Natural killer cell (primary cell): ENCODE data around the gene ZNF564. TPM values are rescaled to one million over a fixed set of nuclear protein-coding genes. Genes with fewer than 3 reads are reported as not detected.
"Not testable (repeated sequence)": the region's sequence is repeated elsewhere in the genome, so short reads cannot be mapped to it uniquely, and the experiment has no call there.

Experiments used
- ATAC-seq, 3 donors: fragments of 150-1000 bp in 2 of 3; fragments of 200-7000 bp in 1 of 3; cut with Tn5 transposase; 1 replicate in 1 of 3; 2 replicates in 2 of 3; pipeline ENCODE4 v1.10.0; 2021; ENCODE audit warnings: mild to moderate bottlenecking in 2 of 3, moderate library complexity in 2 of 3
- DNase-seq, 2 donors: peaks; one replicate each; pipeline versions ENCODE4 v3.0.0 to v3.0.0-alpha.2; 2013 to 2021; ENCODE audit warnings: mixed read lengths in 1 of 2
- H3K27ac ChIP-seq: one replicate; pipeline ENCODE4 v1.5.1; 2013; ENCODE audit warnings: mild to moderate bottlenecking, low read length
- H3K27me3 ChIP-seq: one replicate; pipeline ENCODE4 v1.6.1; 2013; ENCODE audit warnings: low read length; ENCODE audit not compliant: control insufficient read depth, insufficient read depth
- H3K36me3 ChIP-seq: one replicate; pipeline ENCODE4 v1.6.1; 2013; ENCODE audit warnings: low read length; ENCODE audit not compliant: control insufficient read depth, insufficient read depth
- H3K4me1 ChIP-seq: one replicate; pipeline ENCODE4 v1.6.1; 2013; ENCODE audit warnings: low read length; ENCODE audit not compliant: control insufficient read depth, insufficient read depth
- H3K4me3 ChIP-seq: one replicate; pipeline ENCODE4 v1.5.1; 2013; ENCODE audit warnings: low read length
- H3K9me3 ChIP-seq: one replicate; pipeline ENCODE4 v1.6.1; 2013; ENCODE audit warnings: low read length; ENCODE audit not compliant: control insufficient read depth, insufficient read depth
- H3K27ac Mint-ChIP-seq, 2 donors: one replicate each; pipeline ENCODE4 v1.8.0; 2022; ENCODE audit warnings: mild to moderate bottlenecking in 2 of 2, mixed read lengths in 2 of 2, moderate library complexity in 1 of 2
- H3K27me3 Mint-ChIP-seq, 2 donors: one replicate each; pipeline ENCODE4 v1.8.0; 2022; ENCODE audit warnings: low read depth in 2 of 2, mixed read lengths in 2 of 2
- H3K36me3 Mint-ChIP-seq: one replicate; pipeline ENCODE4 v1.8.0; 2022; ENCODE audit warnings: mixed read lengths
- H3K4me1 Mint-ChIP-seq, 2 donors: one replicate each; pipeline ENCODE4 v1.8.0; 2022; ENCODE audit warnings: mixed read lengths in 2 of 2
- H3K4me3 Mint-ChIP-seq: one replicate; pipeline ENCODE4 v1.8.0; 2022; ENCODE audit warnings: mild to moderate bottlenecking, moderate library complexity, mixed read lengths
- H3K9me3 Mint-ChIP-seq, 2 donors: one replicate each; pipeline ENCODE4 v1.8.0; 2022; ENCODE audit warnings: mixed read lengths in 2 of 2
- CTCF ChIP-seq: fragments of 200-600 bp; IDR thresholded peaks from one replicate; pipeline ENCODE4 v1.8.0; 2022; ENCODE audit warnings: antibody characterized with exemption
- WGBS: methylation state at CpG from one replicate; pipeline ENCODE4 v1.1.7; 2013; ENCODE audit warnings: missing lambda C conversion rate; ENCODE audit not compliant: insufficient coverage; 5-methylcytosine and 5-hydroxymethylcytosine counted together
- intact Hi-C: fragments of 100-400 bp; cut with micrococcal nuclease; formaldehyde crosslinking; loops from one replicate; pipeline ENCODE4 v1.14.2; 2022
- total RNA-seq, 4 donors: library from RNA; stranded (reverse); fragments of 120-200 nt in 1 of 4; gene quantifications; one replicate each; pipeline versions ENCODE4 v1.2.3 to v1.2.4, GENCODE V29; 2013 to 2022

The ZNF564 gene
- total RNA-seq, 3 donors from 2014 or later (not counting 1 experiment from before 2014, with no cell fraction given), result 22.0 to 27.1 (median 23.3) TPM

GRCh38 chr19:12495002-12495802, 56.1 kb downstream of the ZNF564 start:
- ATAC-seq (peak; percentile 97 to 99 (median 99)), DNase-seq (peak; percentile 88 to 96)
- Histone ChIP-seq H3K27ac (peak overlapping the region; percentile 55), H3K9me3 (no peaks in the 10 kb centered on the region), H3K4me1 (peaks cover 9% of the 10 kb centered on the region), H3K36me3 (no peaks in the 10 kb centered on the region), H3K4me3 (peak overlapping the region; percentile 36), H3K27me3 (no peaks in the 10 kb centered on the region)
- peak overlapping the region; percentile 87 for H3K4me3 Mint-ChIP-seq
- intact Hi-C loops, result loop anchor here (1.0 to 2.0 kb wide), 2 partner anchors 11 to 56 kb away; partner anchors contain the start of genes ZNF564 and ZNF709
- peak; percentile 42 for TF ChIP-seq CTCF
- WGBS, result 1% methylated on average over 51 of the region's 51 CpGs
- H3K27ac Mint-ChIP-seq, result peak overlapping the region; percentile 66 to 90
- H3K4me1 Mint-ChIP-seq, result peaks cover 11 to 15% of the 10 kb centered on the region in 2 donors
- H3K27me3 Mint-ChIP-seq, result no peaks in the 10 kb centered on the region
- H3K36me3 Mint-ChIP-seq, result no peaks in the 10 kb centered on the region
- no peaks in the 10 kb centered on the region for H3K9me3 Mint-ChIP-seq

DNA sequence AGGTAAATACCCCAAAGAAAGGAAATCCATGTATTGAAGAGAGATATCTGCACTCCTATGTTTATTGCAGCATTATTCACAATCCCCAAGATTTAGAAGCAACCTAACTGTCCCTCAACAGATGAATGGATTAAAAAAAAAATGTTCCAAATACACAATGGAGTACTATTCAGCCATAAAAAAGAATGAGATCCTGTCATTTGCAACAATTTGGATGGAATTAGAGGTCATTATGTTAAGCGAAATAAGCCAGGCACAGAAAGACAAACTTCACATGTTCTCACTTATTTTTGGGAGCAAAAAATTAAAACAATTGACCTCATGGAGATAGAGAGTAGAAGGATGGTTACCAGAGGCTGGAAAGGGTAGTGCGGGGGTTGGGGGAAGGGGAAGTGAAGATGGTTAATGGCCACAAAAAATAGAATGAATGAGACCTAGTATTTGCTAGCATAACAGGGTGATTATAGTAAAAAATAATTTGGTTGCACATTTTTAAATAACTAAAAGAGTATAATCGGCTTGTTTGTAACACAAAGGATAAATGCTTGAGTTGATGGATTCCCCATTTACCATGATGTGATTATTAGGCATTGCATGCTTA, 56.9 kb downstream of the ZNF564 start:
- peak overlapping the region in 1 of 2 donors; percentile 90 for H3K27ac Mint-ChIP-seq
- intact Hi-C loops, result loop anchor here (2.0 kb wide), 1 partner anchor 56 kb away; the partner anchor contains the start of gene ZNF564
- H3K4me3 Mint-ChIP-seq, result peak overlapping the region; percentile 87
- Histone ChIP-seq H3K27me3 (no peaks in the 10 kb centered on the region), H3K27ac (no peak overlapping the region), H3K4me3 (no peak overlapping the region), H3K36me3 (no peaks in the 10 kb centered on the region), H3K9me3 (no peaks in the 10 kb centered on the region), H3K4me1 (peaks cover 9% of the 10 kb centered on the region)
- no peak for ATAC-seq
- no peaks in the 10 kb centered on the region for H3K27me3 Mint-ChIP-seq
- DNase-seq, result no peak
- peaks cover 11 to 15% of the 10 kb centered on the region in 2 donors for H3K4me1 Mint-ChIP-seq
- H3K9me3 Mint-ChIP-seq, result no peaks in the 10 kb centered on the region
- 100% methylated on average over 2 of the region's 3 CpGs for WGBS
- no peak for TF ChIP-seq CTCF
- no peaks in the 10 kb centered on the region for H3K36me3 Mint-ChIP-seq

DNA sequence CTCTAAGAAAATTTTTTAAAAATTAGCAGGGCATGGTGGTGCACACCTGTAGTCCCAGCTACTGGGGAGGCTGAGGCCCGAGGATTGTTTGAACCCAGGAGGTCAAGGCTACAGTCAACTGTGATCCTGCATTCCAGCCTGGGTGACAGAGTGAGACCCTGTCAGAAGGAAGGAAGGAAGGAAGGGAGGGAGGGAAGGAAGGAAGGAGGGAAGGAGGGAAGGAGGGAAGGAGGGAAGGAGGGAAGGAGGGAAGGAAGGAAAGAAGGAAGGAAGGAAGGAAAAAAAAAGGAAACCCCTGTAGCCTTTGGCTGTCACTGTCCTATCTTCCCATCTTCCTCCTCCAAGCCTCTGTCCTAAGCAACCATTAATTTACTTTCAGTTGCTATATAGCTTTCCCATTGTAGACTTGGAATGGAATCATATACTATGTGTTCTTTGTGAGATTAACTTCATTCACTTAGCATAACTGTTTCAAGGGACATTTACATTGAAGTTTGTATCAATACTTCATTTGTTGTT, 65.0 kb downstream of the ZNF564 start:
- H3K9me3 ChIP-seq, H3K36me3 ChIP-seq, H3K27ac ChIP-seq, DNase-seq, H3K27me3 ChIP-seq, H3K27me3 Mint-ChIP-seq, H3K9me3 Mint-ChIP-seq, ATAC-seq, H3K4me3 ChIP-seq, intact Hi-C loops, H3K36me3 Mint-ChIP-seq, H3K27ac Mint-ChIP-seq: not testable (repeated sequence)
- WGBS, result 100% methylated on average over 1 of the region's 1 CpG
- Mint-ChIP-seq H3K4me1 (peaks cover 22 to 31% of the 10 kb centered on the region in 2 donors), H3K4me3 (peak overlapping the region; percentile 25)
- H3K4me1 ChIP-seq, result peaks cover 25% of the 10 kb centered on the region

GRCh38 chr19:12485571-12485970, 65.7 kb downstream of the ZNF564 start:
- no peaks in the 10 kb centered on the region for H3K9me3 ChIP-seq
- ATAC-seq, result no peak
- peak overlapping the region; percentile 83 to 96 for H3K27ac Mint-ChIP-seq
- H3K36me3 Mint-ChIP-seq, result no peaks in the 10 kb centered on the region
- WGBS, result 79% methylated on average over 3 of the region's 3 CpGs
- H3K27me3 Mint-ChIP-seq, result no peaks in the 10 kb centered on the region
- no peak for TF ChIP-seq CTCF
- H3K27ac ChIP-seq, result no peak overlapping the region
- H3K4me3 Mint-ChIP-seq, result peak overlapping the region; percentile 94
- no peaks in the 10 kb centered on the region for H3K36me3 ChIP-seq
- peaks cover 25% of the 10 kb centered on the region for H3K4me1 ChIP-seq
- H3K27me3 ChIP-seq, result no peaks in the 10 kb centered on the region
- no peak overlapping the region for H3K4me3 ChIP-seq
- H3K9me3 Mint-ChIP-seq, result no peaks in the 10 kb centered on the region
- DNase-seq, result no peak
- intact Hi-C loops, result no loop called here
- H3K4me1 Mint-ChIP-seq, result peaks cover 23 to 31% of the 10 kb centered on the region in 2 donors
